AG04449 (cell line): Measurements from ENCODE around the gene LAYN.

Experiments
- CTCF ChIA-PET: fragments of 350-600 bp; formaldehyde crosslinking; extraction: SDS; loops from one replicate; lab custom pipeline; 2021; ENCODE audit warnings: antibody characterized with exemption; lab: Yijun Ruan, JAX
- POLR2A ChIA-PET: fragments of 400-600, 350-600 bp; formaldehyde crosslinking; extraction: SDS; loops from one replicate; lab custom pipeline; 2020; ENCODE audit warnings: antibody characterized with exemption, inconsistent platforms; lab: Yijun Ruan, JAX
- DNase-seq: peaks from one replicate; pipeline ENCODE4 v3.0.0-alpha.2; 2010; ENCODE audit warnings: low read depth, low spot score
- H3K4me3 ChIP-seq: 2 replicates; pipeline ENCODE4 v1.5.1; 2011; ENCODE audit warnings: low read depth, mild to moderate bottlenecking, control low read depth, low read length
- TF ChIP-seq, protein P1 (sequence below): IDR thresholded peaks from one replicate; pipeline ENCODE4 v1.5.1; 2011; ENCODE audit warnings: mild to moderate bottlenecking, moderate library complexity, low read length, control low read depth, inconsistent platforms; ENCODE audit not compliant: insufficient read depth; ENCODE audit errors: missing control alignments

Gene LAYN

DNA sequence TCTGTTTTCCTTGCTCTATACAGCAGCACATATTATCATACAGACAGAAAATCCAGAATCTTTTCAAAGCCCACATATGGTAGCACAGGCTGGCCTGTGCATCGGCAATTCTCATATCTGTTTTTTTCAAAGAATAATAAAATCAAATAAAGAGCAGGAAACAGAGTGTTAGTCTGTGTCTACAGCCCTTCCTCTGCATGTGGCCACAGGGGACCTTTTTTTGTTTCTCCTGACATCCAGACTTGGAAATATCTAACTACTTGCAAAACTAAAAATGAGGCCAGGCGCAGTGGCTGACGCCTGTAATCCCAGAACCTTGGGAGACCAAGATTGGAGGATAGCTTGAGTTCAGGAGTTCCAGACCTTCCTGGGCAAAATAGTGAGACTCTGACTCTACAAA is 20.3 kb downstream of the LAYN start:
- ChIA-PET POLR2A (no interaction called here), CTCF (interaction anchor here (1.0 to 8.7 kb wide), 8 partner anchors 8 to 291 kb away, joined by 3 to 69 read pairs (median 4); partner anchors contain the start of gene LAYN)
- DNase-seq = no peak
- TF ChIP-seq, protein P1, sequence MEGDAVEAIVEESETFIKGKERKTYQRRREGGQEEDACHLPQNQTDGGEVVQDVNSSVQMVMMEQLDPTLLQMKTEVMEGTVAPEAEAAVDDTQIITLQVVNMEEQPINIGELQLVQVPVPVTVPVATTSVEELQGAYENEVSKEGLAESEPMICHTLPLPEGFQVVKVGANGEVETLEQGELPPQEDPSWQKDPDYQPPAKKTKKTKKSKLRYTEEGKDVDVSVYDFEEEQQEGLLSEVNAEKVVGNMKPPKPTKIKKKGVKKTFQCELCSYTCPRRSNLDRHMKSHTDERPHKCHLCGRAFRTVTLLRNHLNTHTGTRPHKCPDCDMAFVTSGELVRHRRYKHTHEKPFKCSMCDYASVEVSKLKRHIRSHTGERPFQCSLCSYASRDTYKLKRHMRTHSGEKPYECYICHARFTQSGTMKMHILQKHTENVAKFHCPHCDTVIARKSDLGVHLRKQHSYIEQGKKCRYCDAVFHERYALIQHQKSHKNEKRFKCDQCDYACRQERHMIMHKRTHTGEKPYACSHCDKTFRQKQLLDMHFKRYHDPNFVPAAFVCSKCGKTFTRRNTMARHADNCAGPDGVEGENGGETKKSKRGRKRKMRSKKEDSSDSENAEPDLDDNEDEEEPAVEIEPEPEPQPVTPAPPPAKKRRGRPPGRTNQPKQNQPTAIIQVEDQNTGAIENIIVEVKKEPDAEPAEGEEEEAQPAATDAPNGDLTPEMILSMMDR = no peak
- no peak overlapping the region for H3K4me3 ChIP-seq

DNA sequence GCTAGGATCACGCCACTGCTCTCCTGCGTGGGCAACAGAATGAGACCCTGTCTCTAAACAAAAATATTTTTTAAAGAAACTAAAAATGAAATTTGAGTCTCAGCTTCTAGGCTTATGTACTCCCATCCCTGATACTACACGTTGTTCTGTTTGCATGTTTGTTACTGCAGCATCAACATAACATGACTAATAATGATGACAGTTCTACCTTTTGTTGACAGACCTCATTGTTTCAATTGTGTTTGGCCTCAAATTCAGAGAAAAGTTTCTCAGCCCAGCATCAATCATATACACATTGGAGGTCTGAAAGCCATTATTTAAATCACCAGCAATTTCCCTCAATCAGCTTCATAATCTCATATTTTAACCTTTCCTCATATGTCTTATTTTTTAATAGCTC is 20.8 kb downstream of the LAYN start:
- DNase-seq = no peak

GRCh38 chr11:111561791-111562325 is 21.3 kb downstream of the LAYN start:
- CTCF ChIA-PET = interaction anchor here (0.9 to 8.7 kb wide), 9 partner anchors 12 to 289 kb away, joined by 3 to 69 read pairs (median 4); no protein-coding TSS in a partner anchor
- POLR2A ChIA-PET = no interaction called here
- DNase-seq = peak; percentile 65
- H3K4me3 ChIP-seq = no peak overlapping the region
- TF ChIP-seq, protein P1 = no peak

More for the DNA sequence above, 20.8 kb downstream of the LAYN start:
- TF ChIP-seq, protein P1 = no peak
- no peak overlapping the region for H3K4me3 ChIP-seq
- ChIA-PET POLR2A (no interaction called here), CTCF (interaction anchor here (0.9 to 8.7 kb wide), 7 partner anchors 13 to 281 kb away, joined by 3 to 69 read pairs (median 6); partner anchors contain the start of gene LAYN)

- TF ChIP-seq, protein P1 = no peak
- H3K4me3 ChIP-seq = no peak overlapping the region
- CTCF ChIA-PET = interaction anchor here (1.2 to 8.7 kb wide), 10 partner anchors 10 to 289 kb away, joined by 3 to 69 read pairs (median 5); no protein-coding TSS in a partner anchor
- POLR2A ChIA-PET = no interaction called here
- no peak for DNase-seq
Observed at GRCh38 chr11:111562692-111563389, 22.3 kb downstream of the LAYN start.

GRCh38 chr11:111565114-111565720 is 24.7 kb downstream of the LAYN start:
- CTCF ChIA-PET = interaction anchor here (0.7 to 8.7 kb wide), 19 partner anchors 8 to 281 kb away, joined by 3 to 69 read pairs (median 7); no protein-coding TSS in a partner anchor
- POLR2A ChIA-PET = no interaction called here
- no peak overlapping the region for H3K4me3 ChIP-seq
- TF ChIP-seq, protein P1 = peak; percentile 62
- DNase-seq = no peak

GRCh38 chr11:111566324-111566723 is 25.8 kb downstream of the LAYN start:
- TF ChIP-seq, protein P1 = no peak
- no peak overlapping the region for H3K4me3 ChIP-seq
- no peak for DNase-seq
- POLR2A ChIA-PET = no interaction called here
- CTCF ChIA-PET = interaction anchor here (0.7 to 2.3 kb wide), 28 partner anchors 8 to 430 kb away, joined by 3 to 20 read pairs (median 4); partner anchors contain the start of gene PPP2R1B
